Psoas muscle (tissue), 8 donors: ENCODE measurements around the gene GFAP. TPM values are rescaled to one million over a fixed set of nuclear protein-coding genes. Genes with fewer than 3 reads are reported as not detected.

Source experiments
- ATAC-seq, 4 donors: fragments of 200-7000 bp; cut with Tn5 transposase; one replicate each; pipeline ENCODE4 v1.9.1; 2020; ENCODE audit warnings: moderate library complexity in 3 of 4, mild to moderate bottlenecking in 2 of 4
- DNase-seq, 2 donors: peaks; one replicate each; pipeline ENCODE4 v3.0.0-alpha.2; 2020
- H3K27ac ChIP-seq: fragments of 200-600 bp; one replicate; pipeline ENCODE4 v1.8.0; 2022
- H3K27me3 ChIP-seq, 3 donors: fragments of 200-600 bp in 1 of 3; one replicate each; pipeline versions ENCODE4 v1.6.1 to v1.8.0; 2013 to 2022; ENCODE audit warnings: low read length in 2 of 3, mild to moderate bottlenecking in 2 of 3, moderate library complexity in 1 of 3; ENCODE audit not compliant: insufficient read depth in 3 of 3
- H3K36me3 ChIP-seq, 2 donors: fragments of 200-600 bp in 1 of 2; one replicate each; pipeline versions ENCODE4 v1.6.1 to v1.8.0; 2013 to 2022; ENCODE audit warnings: low read depth in 1 of 2, mild to moderate bottlenecking in 1 of 2, moderate library complexity in 1 of 2; ENCODE audit not compliant: insufficient read depth in 1 of 2
- H3K4me1 ChIP-seq: fragments of 200-600 bp; one replicate; pipeline ENCODE4 v1.8.0; 2022
- H3K4me3 ChIP-seq: fragments of 200-600 bp; one replicate; pipeline ENCODE4 v1.8.0; 2022; ENCODE audit warnings: mild to moderate bottlenecking
- H3K9me3 ChIP-seq: fragments of 200-600 bp; one replicate; pipeline ENCODE4 v1.8.0; 2022
- CTCF ChIP-seq: fragments of 200-600 bp; IDR thresholded peaks from one replicate; pipeline ENCODE4 v1.8.0; 2022; ENCODE audit warnings: antibody characterized with exemption
- WGBS, 3 donors: extraction: QIAGEN DNeasy Blood & Tissue Kit; methylation state at CpG; one replicate each; pipeline versions ENCODE4 v1.1.6 to v1.1.7; 2013; 5-methylcytosine and 5-hydroxymethylcytosine counted together
- intact Hi-C, 2 donors: fragments of 100-400 bp; cut with DNase I; formaldehyde crosslinking; loops; one replicate each; pipeline versions ENCODE4 v1.11.0 to v1.14.2; 2022
- polyA plus RNA-seq, 3 donors: library from polyadenylated mRNA; stranded (reverse); fragments of 200-250 nt; gene quantifications; one replicate each; pipeline ENCODE4 v1.2.3, GENCODE V29; 2013
- total RNA-seq, 4 donors: library from RNA; stranded (reverse); fragmentation: NEBNext Ultra II Directional in 2 of 4; extraction: Animal tissue kit (Norgen Biotek cat#: 25700) in 2 of 4; gene quantifications; one replicate each; pipeline versions ENCODE4 v1.2.1 to v1.2.4, GENCODE V29; 2021 to 2023
- donor health status: healthy with polysubstance abuse.
- donor health status: DM: no; HTN: no; CAD: no; lungs with moderate emphysema.
- donor health status: Bipolar disorder and iron deficiency.
- donor health status: healthy.
- donor health status: DM: yes; HTN: yes; CAD: no.
- donor health status: DM: no; HTN: no; CAD: no.
- donor health status: DM: no; HTN: no; CAD: no.
- donor health status: DM: yes; HTN: yes; CAD: no.

GFAP gene
- total and polyA plus RNA-seq, 7 donors = 0.11 to 0.54 (median 0.43) TPM; not detected in 3

- DNase-seq = no peak
- H3K4me3 ChIP-seq = no peak overlapping the region
- H3K9me3 ChIP-seq = no peaks in the 10 kb centered on the region
- peaks cover 20% of the 10 kb centered on the region for H3K4me1 ChIP-seq
- intact Hi-C loops = loop anchor here in 1 of 2 donors (5.0 kb wide), 1 partner anchor 231 kb away; the partner anchor contains the start of gene PLCD3
- no peak for TF ChIP-seq CTCF
- WGBS, 3 donors = 21 to 27% (median 25%) methylated on average over 3 of the region's 3 CpGs
- no peak for ATAC-seq
- H3K27ac ChIP-seq = no peak overlapping the region
- no peaks in the 10 kb centered on the region for H3K27me3 ChIP-seq
- no peaks in the 10 kb centered on the region for H3K36me3 ChIP-seq
Measured at GRCh38 chr17:44900894-44901293, 14.4 kb downstream of the GFAP start.

GRCh38 chr17:44899074-44899782, 16.1 kb downstream of the GFAP start, which contains the start of gene EFTUD2:
TSS of gene EFTUD2 (minus strand) at chr17:44899445. CDS start at chr17:44894521, 4,924 bp downstream.
- intact Hi-C loops = no loop called here
- Histone ChIP-seq H3K27ac (peak within 1 kb of the TSS; percentile 98), H3K4me1 (peaks cover 20% of the 10 kb centered on the region), H3K4me3 (peak within 1 kb of the TSS; percentile 97), H3K36me3 (peaks cover 0 to 13% of the 10 kb centered on the region in 2 donors), H3K9me3 (no peaks in the 10 kb centered on the region), H3K27me3 (no peaks in the 10 kb centered on the region)
- TF ChIP-seq CTCF = no peak
- DNase-seq (peak; percentile 93 to 98), ATAC-seq (peak; percentile 93 to 98 (median 96))
- 0% methylated on average over 54 of the region's 54 CpGs for WGBS, 3 donors

GRCh38 chr17:44898768-44899073, 16.6 kb downstream of the GFAP start:
- ATAC-seq (no peak), DNase-seq (no peak)
- intact Hi-C loops = no loop called here
- H3K9me3 ChIP-seq = no peaks in the 10 kb centered on the region
- peaks cover 20% of the 10 kb centered on the region for H3K4me1 ChIP-seq
- H3K4me3 ChIP-seq = peak overlapping the region; percentile 97
- no peak for TF ChIP-seq CTCF
- H3K27ac ChIP-seq = peak overlapping the region; percentile 98
- WGBS, 3 donors = 0 to 1% (median 0%) methylated on average over 7 of the region's 7 CpGs
- peaks cover 0 to 18% of the 10 kb centered on the region in 2 donors for H3K36me3 ChIP-seq
- no peaks in the 10 kb centered on the region for H3K27me3 ChIP-seq

- Histone ChIP-seq H3K27me3 (no peaks in the 10 kb centered on the region), H3K27ac (no peak overlapping the region), H3K36me3 (peaks cover 5 to 51% of the 10 kb centered on the region in 2 donors), H3K4me1 (peaks cover 14% of the 10 kb centered on the region), H3K4me3 (no peak overlapping the region), H3K9me3 (no peaks in the 10 kb centered on the region)
- DNase-seq (no peak), ATAC-seq (no peak)
- no peak for TF ChIP-seq CTCF
- intact Hi-C loops = no loop called here
- 90 to 95% (median 95%) methylated on average over 4 of the region's 4 CpGs for WGBS, 3 donors
Measured at GRCh38 chr17:44894642-44895041, 20.7 kb downstream of the GFAP start.

- Histone ChIP-seq H3K4me3 (no peak overlapping the region), H3K9me3 (no peaks in the 10 kb centered on the region), H3K27ac (no peak overlapping the region), H3K36me3 (peaks cover 5 to 60% of the 10 kb centered on the region in 2 donors), H3K27me3 (no peaks in the 10 kb centered on the region), H3K4me1 (peaks cover 1% of the 10 kb centered on the region)
- no peak for TF ChIP-seq CTCF
- intact Hi-C loops = no loop called here
- DNase-seq (no peak), ATAC-seq (no peak)
Measured at GRCh38 chr17:44892250-44892649, 23.1 kb downstream of the GFAP start.
